Trophoblast cell (in vitro differentiated cells and primary cell): ENCODE results near the gene CACNG8.
A peak's percentile ranks its signal among the peaks of the same experiment; 100 is the strongest.

Experiments used
- DNase-seq, 2 donors: peaks; one replicate each; pipeline ENCODE4 v3.0.0-alpha.2; 2016
- H2AFZ ChIP-seq: 2 replicates; pipeline ENCODE4 v1.6.1; 2013; ENCODE audit warnings: low read length, moderate library complexity, mild to moderate bottlenecking; ENCODE audit not compliant: insufficient read depth, poor library complexity
- H2AK5ac ChIP-seq: 2 replicates; pipeline ENCODE4 v1.6.1; 2013; ENCODE audit warnings: mild to moderate bottlenecking, low read length
- H2BK120ac ChIP-seq: 2 replicates; pipeline ENCODE4 v1.6.1; 2013; ENCODE audit warnings: low read length, mild to moderate bottlenecking, moderate library complexity; ENCODE audit not compliant: insufficient read depth, poor library complexity
- H2BK12ac ChIP-seq: 2 replicates; pipeline ENCODE4 v1.6.1; 2013; ENCODE audit warnings: mild to moderate bottlenecking, low read length, moderate library complexity
- H2BK5ac ChIP-seq: 2 replicates; pipeline ENCODE4 v1.6.1; 2013; ENCODE audit warnings: low read length, low read depth, moderate library complexity, mild to moderate bottlenecking; ENCODE audit not compliant: poor library complexity
- H3K14ac ChIP-seq: 2 replicates; pipeline ENCODE4 v1.6.1; 2013; ENCODE audit warnings: mild to moderate bottlenecking, low read length
- H3K18ac ChIP-seq: 2 replicates; pipeline ENCODE4 v1.6.1; 2013; ENCODE audit warnings: mild to moderate bottlenecking, low read length
- H3K23ac ChIP-seq: 2 replicates; pipeline ENCODE4 v1.6.1; 2013; ENCODE audit warnings: low read length
- H3K27ac ChIP-seq: 2 replicates; pipeline ENCODE4 v1.5.1; 2013; ENCODE audit warnings: low read depth, mild to moderate bottlenecking, inconsistent platforms, low read length, moderate library complexity
- H3K27me3 ChIP-seq: 2 replicates; pipeline ENCODE4 v1.6.1; 2013; ENCODE audit warnings: inconsistent platforms, mild to moderate bottlenecking, low read length, moderate library complexity; ENCODE audit not compliant: insufficient read depth
- H3K36me3 ChIP-seq, 2 experiments: 1 replicate in 1 of 2; 2 replicates in 1 of 2; pipeline ENCODE4 v1.6.1; 2013; ENCODE audit warnings: low read length in 2 of 2, mild to moderate bottlenecking in 2 of 2, moderate library complexity in 1 of 2; ENCODE audit not compliant: insufficient read depth in 2 of 2, control insufficient read depth in 1 of 2
- H3K4ac ChIP-seq: 2 replicates; pipeline ENCODE4 v1.6.1; 2013; ENCODE audit warnings: low read depth, mild to moderate bottlenecking, low read length, moderate library complexity
- H3K4me1 ChIP-seq, 2 experiments: 1 replicate in 1 of 2; 2 replicates in 1 of 2; pipeline ENCODE4 v1.6.1; 2013; ENCODE audit warnings: low read length in 2 of 2, mild to moderate bottlenecking in 2 of 2, moderate library complexity in 1 of 2; ENCODE audit not compliant: insufficient read depth in 2 of 2, control insufficient read depth in 1 of 2
- H3K4me2 ChIP-seq: 2 replicates; pipeline ENCODE4 v1.6.1; 2013; ENCODE audit warnings: inconsistent platforms, mild to moderate bottlenecking, low read length, moderate library complexity
- H3K4me3 ChIP-seq: 2 replicates; pipeline ENCODE4 v1.5.1; 2013; ENCODE audit warnings: mild to moderate bottlenecking, low read depth, low read length, inconsistent platforms
- H3K79me1 ChIP-seq: one replicate; pipeline ENCODE4 v1.6.1; 2013; ENCODE audit warnings: low read length
- H3K79me2 ChIP-seq: 2 replicates; pipeline ENCODE4 v1.6.1; 2013; ENCODE audit warnings: low read length, mild to moderate bottlenecking; ENCODE audit not compliant: control insufficient read depth, insufficient read depth, poor library complexity
- H3K9ac ChIP-seq: 2 replicates; pipeline ENCODE4 v1.6.1; 2013; ENCODE audit warnings: mild to moderate bottlenecking, low read length
- H3K9me3 ChIP-seq: 2 replicates; pipeline ENCODE4 v1.6.1; 2013; ENCODE audit warnings: low read depth, mild to moderate bottlenecking, control low read depth, inconsistent platforms, low read length; ENCODE audit not compliant: insufficient read depth
- H4K12ac ChIP-seq: 2 replicates; pipeline ENCODE4 v1.6.1; 2013; ENCODE audit warnings: low read depth, mild to moderate bottlenecking, low read length, moderate library complexity
- H4K8ac ChIP-seq: 2 replicates; pipeline ENCODE4 v1.6.1; 2013; ENCODE audit warnings: low read depth, mild to moderate bottlenecking, low read length, moderate library complexity
- H4K91ac ChIP-seq: one replicate; pipeline ENCODE4 v1.6.1; 2013; ENCODE audit warnings: low read depth, mild to moderate bottlenecking, low read length, moderate library complexity
- WGBS: extraction: QIAGEN DNeasy Blood & Tissue Kit; methylation state at CpG from one replicate; pipeline ENCODE4 v1.1.7; 2013; ENCODE audit warnings: missing lambda C conversion rate; ENCODE audit not compliant: insufficient read length, insufficient coverage; ENCODE audit errors: extremely low coverage; 5-methylcytosine and 5-hydroxymethylcytosine counted together

Gene CACNG8

DNA sequence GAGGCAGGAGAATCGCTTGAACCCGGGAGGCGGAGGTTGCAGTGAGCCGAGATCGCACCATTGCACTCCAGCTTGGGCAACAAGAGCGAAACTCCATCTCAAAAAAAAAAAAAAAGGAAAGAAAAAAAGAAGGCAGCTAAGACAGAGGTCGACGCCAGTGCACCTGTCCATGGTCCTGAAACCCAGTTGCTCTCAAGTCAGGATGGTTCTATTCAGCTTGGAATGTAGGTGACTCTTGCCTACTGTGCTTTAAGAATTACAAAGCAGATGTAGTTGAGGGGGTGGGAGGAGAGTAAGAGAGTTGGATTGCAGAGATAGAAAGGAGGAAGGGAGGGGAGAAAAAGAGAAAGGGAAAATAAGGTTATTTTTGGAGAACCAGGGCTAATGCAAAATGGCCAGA, 35.0 kb upstream of the CACNG8 start:
- no CpG with 5 or more reads among the region's 8 CpGs for WGBS
- peak; percentile 58 to 82 for DNase-seq
- Histone ChIP-seq H2AK5ac (no peak overlapping the region), H3K27ac (no peak overlapping the region), H2BK5ac (no peak overlapping the region), H2BK12ac (no peak overlapping the region), H3K4ac (no peak overlapping the region), H3K18ac (no peak overlapping the region), H3K27me3 (no peaks in the 10 kb centered on the region), H3K14ac (no peak overlapping the region), H3K79me1 (no peaks in the 10 kb centered on the region), H3K36me3 (no peaks in the 10 kb centered on the region), H4K91ac (no peak overlapping the region), H3K9ac (no peak overlapping the region), H3K4me3 (no peak overlapping the region), H3K23ac (no peak overlapping the region), H3K4me2 (no peak overlapping the region), H3K79me2 (no peaks in the 10 kb centered on the region), H2BK120ac (no peak overlapping the region), H3K9me3 (no peaks in the 10 kb centered on the region), H4K8ac (no peak overlapping the region), H2AFZ (no peak overlapping the region), H4K12ac (no peak overlapping the region), H3K4me1 (no peaks in the 10 kb centered on the region)

DNA sequence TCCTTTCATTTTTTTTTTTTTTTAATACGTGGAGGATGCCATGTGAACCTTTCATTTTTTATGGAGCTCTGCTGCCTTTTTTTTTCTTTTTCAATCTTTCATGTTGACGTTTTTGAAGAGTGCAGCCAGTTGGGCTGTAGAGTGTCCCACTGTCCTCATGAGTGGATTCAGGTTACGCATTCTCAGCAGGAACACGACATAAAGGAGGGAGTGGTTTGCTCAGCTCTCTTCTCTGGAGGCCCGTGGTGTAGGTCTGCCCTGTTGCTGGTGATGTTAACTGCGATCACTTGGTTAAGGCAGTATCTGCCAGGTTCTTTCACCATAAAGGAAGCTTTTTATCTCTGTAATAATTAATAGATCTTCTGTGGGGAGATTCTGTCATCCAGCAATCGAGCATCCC, 26.7 kb upstream of the CACNG8 start:
- H4K12ac ChIP-seq = no peak overlapping the region
- WGBS = no CpG with 5 or more reads among the region's 7 CpGs
- H3K4me1 ChIP-seq = no peaks in the 10 kb centered on the region
- no peak overlapping the region for H3K23ac ChIP-seq
- H3K27me3 ChIP-seq = no peaks in the 10 kb centered on the region
- no peak overlapping the region for H4K8ac ChIP-seq
- no peaks in the 10 kb centered on the region for H3K79me2 ChIP-seq
- H3K9me3 ChIP-seq = no peaks in the 10 kb centered on the region
- no peak overlapping the region for H3K14ac ChIP-seq
- no peak overlapping the region for H4K91ac ChIP-seq
- no peak overlapping the region for H2AK5ac ChIP-seq
- H3K18ac ChIP-seq = no peak overlapping the region
- no peak overlapping the region for H3K27ac ChIP-seq
- no peak overlapping the region for H3K4me3 ChIP-seq
- H3K9ac ChIP-seq = no peak overlapping the region
- H2BK12ac ChIP-seq = no peak overlapping the region
- H2BK120ac ChIP-seq = no peak overlapping the region
- no peaks in the 10 kb centered on the region for H3K36me3 ChIP-seq
- no peak overlapping the region for H3K4me2 ChIP-seq
- H3K4ac ChIP-seq = no peak overlapping the region
- no peaks in the 10 kb centered on the region for H3K79me1 ChIP-seq
- H2AFZ ChIP-seq = no peak overlapping the region
- no peak overlapping the region for H2BK5ac ChIP-seq
- DNase-seq = no peak

DNA sequence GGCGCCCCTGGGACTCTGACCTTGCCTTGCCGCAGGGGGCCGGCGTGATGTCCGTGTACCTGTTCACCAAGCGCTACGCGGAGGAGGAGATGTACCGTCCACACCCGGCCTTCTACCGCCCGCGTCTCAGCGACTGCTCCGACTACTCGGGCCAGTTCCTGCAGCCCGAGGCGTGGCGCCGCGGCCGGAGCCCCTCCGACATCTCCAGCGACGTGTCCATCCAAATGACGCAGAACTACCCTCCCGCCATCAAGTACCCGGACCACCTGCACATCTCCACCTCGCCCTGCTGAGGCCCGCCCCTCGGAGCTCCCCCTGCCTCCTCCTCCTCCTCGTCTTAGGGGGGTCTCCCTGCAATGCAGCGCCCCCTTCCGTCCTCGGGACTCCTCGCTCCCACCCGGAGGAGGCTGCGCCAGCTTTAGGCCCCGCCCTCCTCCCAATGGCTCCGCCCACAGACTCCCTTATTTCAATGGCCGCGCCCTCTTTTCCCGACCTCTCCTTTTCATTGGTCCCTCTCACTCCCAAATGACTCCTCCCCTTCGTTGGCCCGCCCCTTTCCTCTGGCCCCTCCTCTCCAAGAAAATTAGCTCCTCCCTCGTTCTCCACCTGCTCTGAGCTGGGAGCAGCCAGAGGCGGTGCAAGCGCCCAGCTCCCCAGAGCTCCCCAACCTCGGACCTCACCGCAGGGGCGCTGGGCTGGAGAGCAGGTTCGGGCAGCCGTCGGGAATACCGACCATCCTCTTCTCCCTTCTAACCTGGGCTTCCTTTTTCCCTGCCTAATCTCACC, 20.5 kb upstream of the CACNG8 start:
- H3K4ac ChIP-seq = no peak overlapping the region
- no peak overlapping the region for H3K27ac ChIP-seq
- H3K79me1 ChIP-seq = no peaks in the 10 kb centered on the region
- no peak overlapping the region for H2AK5ac ChIP-seq
- no peak overlapping the region for H2AFZ ChIP-seq
- no peak overlapping the region for H2BK12ac ChIP-seq
- H2BK5ac ChIP-seq = no peak overlapping the region
- H3K9me3 ChIP-seq = peaks cover 6% of the 10 kb centered on the region
- no peaks in the 10 kb centered on the region for H3K79me2 ChIP-seq
- peaks cover 4 to 5% of the 10 kb centered on the region in 2 experiments for H3K4me1 ChIP-seq
- peak overlapping the region; percentile 32 for H3K4me2 ChIP-seq
- no peak overlapping the region for H3K4me3 ChIP-seq
- no peak overlapping the region for H4K91ac ChIP-seq
- peaks cover 11% of the 10 kb centered on the region for H3K27me3 ChIP-seq
- no peaks in the 10 kb centered on the region for H3K36me3 ChIP-seq
- no peak overlapping the region for H3K14ac ChIP-seq
- no peak overlapping the region for H3K18ac ChIP-seq
- H4K12ac ChIP-seq = no peak overlapping the region
- no CpG with 5 or more reads among the region's 55 CpGs for whole genome bisulfite sequencing
- H2BK120ac ChIP-seq = no peak overlapping the region
- H4K8ac ChIP-seq = no peak overlapping the region
- H3K9ac ChIP-seq = no peak overlapping the region
- no peak overlapping the region for H3K23ac ChIP-seq
- no peak for DNase-seq

DNA sequence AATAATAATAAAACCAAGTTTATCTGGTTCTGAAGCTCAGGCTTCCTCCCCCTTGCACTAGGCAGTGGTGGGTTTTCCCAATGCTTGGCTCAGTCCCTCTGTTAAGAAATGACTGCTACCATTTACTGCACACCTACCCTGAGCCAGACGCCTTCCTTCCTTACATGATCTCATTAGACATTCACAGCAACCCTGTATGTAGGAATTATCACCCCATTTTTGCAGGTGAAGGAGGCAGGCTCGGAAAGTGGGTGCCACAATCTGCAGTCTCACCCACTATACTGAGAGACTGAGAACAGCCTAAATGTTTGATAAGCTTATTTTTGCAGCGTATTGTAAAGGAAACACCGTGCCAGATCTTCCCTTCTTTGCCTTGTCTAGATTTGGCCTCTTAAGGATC, 18.3 kb upstream of the CACNG8 start:
- Histone ChIP-seq H3K79me2 (no peaks in the 10 kb centered on the region), H4K12ac (no peak overlapping the region), H2BK120ac (no peak overlapping the region), H3K27ac (no peak overlapping the region), H3K36me3 (no peaks in the 10 kb centered on the region), H3K9me3 (peaks cover 6% of the 10 kb centered on the region), H4K8ac (no peak overlapping the region), H3K18ac (no peak overlapping the region), H3K9ac (no peak overlapping the region), H3K4me1 (peaks cover 4 to 5% of the 10 kb centered on the region in 2 experiments), H2BK12ac (no peak overlapping the region), H3K79me1 (no peaks in the 10 kb centered on the region), H3K27me3 (peaks cover 11% of the 10 kb centered on the region), H2AFZ (no peak overlapping the region), H3K4ac (no peak overlapping the region), H2AK5ac (no peak overlapping the region), H2BK5ac (no peak overlapping the region), H4K91ac (no peak overlapping the region), H3K14ac (no peak overlapping the region), H3K4me3 (no peak overlapping the region), H3K23ac (no peak overlapping the region), H3K4me2 (no peak overlapping the region)
- no CpG with 5 or more reads among the region's 4 CpGs for WGBS
- no peak for DNase-seq
